HT1080 (cell line): ENCODE data around the gene PIEZO1. TPM values are rescaled to one million over a fixed set of nuclear protein-coding genes. Genes with fewer than 3 reads are reported as not detected.
"Not testable (repeated sequence)": the region's sequence is repeated elsewhere in the genome, so short reads cannot be mapped to it uniquely, and the experiment has no call there.

Experiments used
- DNase-seq: peaks from one replicate; pipeline ENCODE4 v3.0.0-alpha.2; 2015; ENCODE audit warnings: low read depth
- total RNA-seq: library from RNA; depleted of rRNA; stranded (reverse); fragments of >200 nt; shearing (Covaris generic); gene quantifications from 2 replicates; pipeline ENCODE4 v1.2.3, GENCODE V29; 2014; rRNA removed

PIEZO1 gene
- total RNA-seq, 1 experiment from 2014 or later: 159 TPM

GRCh38 chr16:88671806-88672205 is 113.2 kb downstream of the PIEZO1 start:
- DNase-seq: no peak

GRCh38 chr16:88669980-88670379 is 115.0 kb downstream of the PIEZO1 start:
- no peak for DNase-seq

- DNase-seq: not testable (repeated sequence)
These were observed 115.5 kb downstream of the PIEZO1 start for GRCh38 chr16:88669493-88669892.

- peak; percentile 31 for DNase-seq
These were observed 117.6 kb downstream of the PIEZO1 start for GRCh38 chr16:88667461-88667860.

GRCh38 chr16:88665570-88665969 is 119.5 kb downstream of the PIEZO1 start:
- no peak for DNase-seq

Other genes with a start within 250 kb of the PIEZO1 start
- 18.7 and 21.7 TPM in 2 replicates for gene ZC3H18, start 214.8 kb downstream of the PIEZO1 start, total RNA-seq
- gene IL17C, start 146.6 kb downstream of the PIEZO1 start, total RNA-seq: not detected in 2 replicates
- gene CYBA, start 134.2 kb downstream of the PIEZO1 start, total RNA-seq: 0.10 TPM in 1 of 2 replicates, not detected in the other
- 58.6 and 60.3 TPM in 2 replicates for gene MVD, start 122.1 kb downstream of the PIEZO1 start, total RNA-seq
- 0.30 and 0.51 TPM in 2 replicates for gene SNAI3, start 98.7 kb downstream of the PIEZO1 start, total RNA-seq
- gene RNF166, start 78.8 kb downstream of the PIEZO1 start, total RNA-seq: 31.9 and 38.1 TPM in 2 replicates
- 26.6 and 31.0 TPM in 2 replicates for gene CTU2, start 78.7 kb downstream of the PIEZO1 start, total RNA-seq
- gene CDT1, start 18.6 kb upstream of the PIEZO1 start, total RNA-seq: 33.5 and 64.6 TPM in 2 replicates
- gene APRT, start 26.7 kb upstream of the PIEZO1 start, total RNA-seq: 374 and 377 TPM in 2 replicates
- 5.1 and 7.4 TPM in 2 replicates for gene GALNS, start 71.7 kb upstream of the PIEZO1 start, total RNA-seq
- gene TRAPPC2L, start 71.9 kb upstream of the PIEZO1 start, total RNA-seq: 58.5 and 74.3 TPM in 2 replicates
- gene PABPN1L, start 81.4 kb upstream of the PIEZO1 start, total RNA-seq: not detected in 2 replicates
- not detected in 2 replicates for gene CBFA2T3, start 192.0 kb upstream of the PIEZO1 start, total RNA-seq